CD4-positive, alpha-beta T cell treated with Interleukin-1 beta for 1 hour (primary cell): ENCODE results near the gene MORC3.
"Not testable (repeated sequence)": the region's sequence is repeated elsewhere in the genome, so short reads cannot be mapped to it uniquely, and the experiment has no call there.

ENCODE experiments used
- DNase-seq, 2 donors: peaks; one replicate each; pipeline ENCODE4 v3.0.0-alpha.2; 2020 to 2022

MORC3 gene

GRCh38 chr21:36386031-36386642 is 66.1 kb downstream of the MORC3 start:
- peak in 1 of 2 donors; percentile 4 for DNase-seq

DNA sequence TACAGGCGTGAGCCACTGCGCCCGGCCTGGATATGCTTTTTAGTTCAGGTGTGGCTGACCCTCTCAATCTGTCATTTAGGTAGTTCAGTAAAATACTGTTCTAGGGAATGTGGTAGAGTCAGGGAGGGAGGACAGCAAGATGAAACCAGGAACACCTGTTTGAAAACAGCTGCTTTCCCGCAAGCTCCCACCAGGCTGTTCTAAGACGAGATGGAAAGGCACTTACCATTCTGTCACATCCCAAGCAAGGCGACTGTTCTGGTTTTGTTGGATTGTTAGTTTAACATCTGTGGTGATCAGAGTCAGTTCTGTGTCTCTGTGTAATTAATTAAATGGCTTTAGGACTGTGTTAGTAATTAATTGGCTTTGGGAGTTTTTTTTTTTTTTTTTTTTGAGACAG is 68.1 kb downstream of the MORC3 start:
- no peak for DNase-seq

- DNase-seq = no peak
Measured at GRCh38 chr21:36388835-36389234, 68.8 kb downstream of the MORC3 start.

DNA sequence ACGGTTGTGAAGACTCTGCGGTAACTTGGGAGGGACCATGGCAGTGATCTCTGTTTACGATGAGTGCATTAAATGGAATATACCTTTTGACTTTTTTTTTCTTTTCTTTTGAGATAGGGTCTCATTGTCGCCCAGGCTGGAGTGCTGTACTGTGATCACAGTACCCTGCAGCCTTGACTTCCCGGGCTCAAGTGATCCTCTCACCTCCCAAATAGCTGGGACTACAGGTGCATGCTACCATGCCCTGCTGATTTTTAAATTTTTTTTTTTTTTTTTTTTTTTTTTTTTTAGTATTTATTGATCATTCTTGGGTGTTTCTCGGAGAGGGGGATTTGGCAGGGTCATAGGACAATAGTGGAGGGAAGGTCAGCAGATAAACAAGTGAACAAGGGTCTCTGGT is 71.7 kb downstream of the MORC3 start:
- not testable (repeated sequence) for DNase-seq

GRCh38 chr21:36395353-36396111 is 75.5 kb downstream of the MORC3 start:
- no peak for DNase-seq

- no peak for DNase-seq
Measured at GRCh38 chr21:36396325-36396724, 76.3 kb downstream of the MORC3 start.

- no peak for DNase-seq
Measured at GRCh38 chr21:36396971-36397370, 77.0 kb downstream of the MORC3 start.

- DNase-seq = no peak
Measured at GRCh38 chr21:36397606-36398005, 77.6 kb downstream of the MORC3 start.

DNA sequence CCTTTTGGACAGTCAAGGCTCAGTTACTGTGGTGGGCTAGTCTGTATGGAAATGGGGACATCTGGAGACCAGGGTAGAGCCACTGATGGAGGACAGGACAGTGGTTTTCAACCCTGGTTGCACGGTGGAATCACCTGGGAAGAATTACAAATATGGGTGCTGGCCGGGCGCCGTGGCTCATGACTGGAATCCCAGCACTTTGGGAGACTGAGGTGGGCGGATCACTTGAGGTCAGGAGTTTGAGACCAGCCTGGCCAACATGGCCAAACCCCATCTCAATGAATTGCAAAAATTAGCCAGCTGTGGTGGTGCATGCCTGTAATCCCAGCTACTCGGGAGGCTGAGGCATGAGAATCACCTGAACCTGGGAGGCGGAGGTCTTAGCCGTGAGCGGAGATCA is 79.7 kb downstream of the MORC3 start:
- not testable (repeated sequence) for DNase-seq

GRCh38 chr21:36400719-36401118 is 80.7 kb downstream of the MORC3 start:
- DNase-seq = no peak

- DNase-seq = no peak
Measured at GRCh38 chr21:36402339-36402738, 82.3 kb downstream of the MORC3 start.

GRCh38 chr21:36403713-36404112 is 83.7 kb downstream of the MORC3 start:
- DNase-seq = no peak

DNA sequence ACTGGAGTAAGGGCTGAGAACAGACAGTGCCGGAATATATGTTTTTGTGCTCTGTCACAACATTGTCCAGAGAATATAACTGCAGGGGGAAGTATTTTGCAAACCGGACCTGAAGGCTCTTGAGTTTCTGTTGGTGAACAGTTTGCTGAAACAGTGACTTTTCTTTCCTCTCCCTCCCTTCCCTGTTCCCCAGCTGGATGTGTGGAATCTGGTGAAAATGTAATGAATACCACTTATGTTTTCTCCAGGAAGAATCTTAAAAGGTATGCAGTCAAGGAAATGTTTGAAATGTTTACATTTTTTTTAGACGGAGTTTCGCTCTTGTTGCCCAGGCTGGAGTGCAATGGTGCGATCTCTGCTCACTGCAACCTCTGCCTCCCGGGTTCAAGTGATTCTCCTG is 88.6 kb downstream of the MORC3 start:
- DNase-seq = no peak

- DNase-seq = no peak
Measured at GRCh38 chr21:36411301-36411700, 91.3 kb downstream of the MORC3 start.

- DNase-seq = no peak
Measured at GRCh38 chr21:36412916-36413315, 92.9 kb downstream of the MORC3 start.

GRCh38 chr21:36415375-36415774 is 95.4 kb downstream of the MORC3 start:
- no peak for DNase-seq

- no peak for DNase-seq
Measured at GRCh38 chr21:36419241-36419640, 99.2 kb downstream of the MORC3 start.

GRCh38 chr21:36419996-36420395 is 100.0 kb downstream of the MORC3 start:
- peak; percentile 16 to 48 for DNase-seq

- DNase-seq = no peak
Measured at GRCh38 chr21:36420571-36421339, 100.8 kb downstream of the MORC3 start.

DNA sequence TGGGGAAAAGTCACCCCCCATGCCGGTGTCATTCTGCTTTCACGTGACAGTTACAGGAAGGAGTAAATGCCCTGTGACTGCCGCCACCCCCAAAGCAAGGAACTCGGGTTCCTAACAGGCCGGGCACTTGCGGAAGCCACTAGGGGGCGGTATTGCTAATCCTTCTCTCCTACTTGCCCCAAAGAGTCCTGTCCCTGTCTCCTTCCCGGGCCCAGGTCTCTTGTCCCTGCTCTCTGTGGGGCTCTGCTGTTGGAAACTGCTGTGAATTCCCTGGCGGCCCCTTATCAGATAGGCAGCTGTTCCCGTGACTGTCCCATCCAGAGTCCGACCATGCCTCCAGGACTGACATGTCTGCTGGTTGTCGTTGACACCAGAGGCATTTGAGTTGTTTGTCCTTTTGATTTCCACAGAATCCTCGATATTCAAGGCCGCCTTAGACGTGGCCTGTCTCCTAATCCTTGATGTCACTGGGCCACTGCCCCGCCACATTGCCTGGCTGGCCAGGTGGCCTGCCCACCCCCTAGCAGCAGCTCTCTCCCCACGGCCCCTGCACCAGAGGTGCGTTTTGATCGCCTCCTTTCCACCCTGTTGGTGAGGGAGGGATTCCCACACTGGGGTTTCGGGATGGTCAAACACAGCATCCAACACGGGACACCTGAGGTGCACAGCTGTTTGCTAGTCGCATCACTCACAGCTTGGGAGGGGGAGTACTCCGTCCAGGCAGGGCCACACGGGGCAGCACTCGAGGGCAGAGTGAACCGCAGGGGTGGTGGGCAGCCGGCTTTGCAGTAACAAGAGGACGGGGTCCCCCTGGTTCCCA is 102.5 kb downstream of the MORC3 start:
- peak; percentile 5 to 30 for DNase-seq

DNA sequence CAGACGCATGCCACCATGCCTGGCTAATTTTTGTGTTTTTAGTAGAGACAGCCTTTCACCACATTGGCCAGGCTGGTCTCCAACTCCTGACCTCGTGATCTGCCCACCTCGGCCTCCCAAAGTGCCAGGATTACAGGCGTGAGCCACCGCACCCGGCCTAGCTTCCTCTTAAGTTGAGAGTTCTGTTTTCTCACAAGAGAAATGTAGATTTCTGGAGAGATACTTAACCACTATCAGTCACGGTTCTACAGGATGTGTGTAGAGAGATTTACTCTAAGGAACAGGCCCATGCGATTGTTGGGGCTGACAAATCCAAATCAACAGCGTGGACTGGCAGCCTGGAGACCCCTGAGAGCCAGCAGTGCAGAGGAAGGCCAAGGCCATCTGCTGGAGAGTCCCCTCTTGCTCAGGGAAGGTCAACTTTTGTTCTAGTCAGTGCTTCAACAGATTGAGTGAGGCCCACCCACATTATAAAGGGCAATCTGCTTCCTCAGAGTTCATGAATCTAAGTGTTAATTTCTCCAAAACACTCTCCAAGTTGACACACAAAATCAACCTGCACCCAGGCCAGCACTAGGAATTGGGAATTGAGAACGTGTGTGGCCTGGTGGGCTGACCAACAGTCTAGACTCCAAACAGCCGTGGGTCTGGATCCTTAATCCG is 103.9 kb downstream of the MORC3 start:
- no peak for DNase-seq

DNA sequence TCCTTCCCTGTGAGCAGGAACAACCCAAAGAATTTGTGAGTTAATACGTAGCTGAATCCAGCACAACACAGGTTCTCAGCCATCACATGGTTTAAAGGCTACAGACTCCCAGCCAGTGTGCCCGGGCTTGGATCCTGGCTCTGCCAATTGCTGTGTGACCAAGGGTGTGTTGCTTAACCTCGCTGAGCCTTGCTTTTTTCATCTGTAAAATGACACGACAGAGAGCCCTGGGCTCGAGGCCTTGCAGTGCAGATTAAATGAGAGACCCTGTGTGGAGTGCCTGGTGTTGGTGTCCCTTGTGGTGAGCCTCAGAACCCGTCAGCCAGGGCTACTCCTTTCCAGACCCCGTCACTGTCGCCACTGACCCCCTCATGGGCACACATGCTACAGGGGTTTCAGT is 104.6 kb downstream of the MORC3 start:
- DNase-seq = no peak
